Upper lobe of right lung (tissue), 1 donor: Measurements from ENCODE around the gene MEOX2. TPM values are rescaled to one million over a fixed set of nuclear protein-coding genes. Genes with fewer than 3 reads are reported as not detected.
A peak's percentile ranks its signal among the peaks of the same experiment; 100 is the strongest.

Experiments used
- ATAC-seq: fragments of 200-7000 bp; cut with Tn5 transposase; one replicate; pipeline ENCODE4 v1.9.1; 2020; ENCODE audit warnings: mild to moderate bottlenecking, moderate library complexity
- DNase-seq: peaks from one replicate; pipeline ENCODE4 v3.0.0-alpha.2; 2020
- H3K27ac ChIP-seq: fragments of 200-600 bp; one replicate; pipeline ENCODE4 v1.8.0; 2022
- H3K27me3 ChIP-seq: fragments of 200-600 bp; one replicate; pipeline ENCODE4 v1.8.0; 2022; ENCODE audit warnings: mild to moderate bottlenecking
- H3K36me3 ChIP-seq: fragments of 200-600 bp; one replicate; pipeline ENCODE4 v1.8.0; 2022
- H3K4me1 ChIP-seq: fragments of 200-600 bp; one replicate; pipeline ENCODE4 v1.8.0; 2022
- H3K4me3 ChIP-seq: fragments of 200-600 bp; one replicate; pipeline ENCODE4 v1.8.0; 2022; ENCODE audit warnings: mild to moderate bottlenecking
- H3K9me3 ChIP-seq: fragments of 200-600 bp; one replicate; pipeline ENCODE4 v1.8.0; 2022
- CTCF ChIP-seq: fragments of 200-600 bp; IDR thresholded peaks from one replicate; pipeline ENCODE4 v1.8.0; 2022; ENCODE audit warnings: antibody characterized with exemption
- intact Hi-C: fragments of 100-400 bp; cut with DNase I; formaldehyde crosslinking; loops from one replicate; pipeline ENCODE4 v1.11.0; 2022
- total RNA-seq: library from RNA; stranded (reverse); fragmentation: NEBNext Ultra II Directional; extraction: Animal tissue kit (Norgen Biotek cat#: 25700); gene quantifications from one replicate; pipeline ENCODE4 v1.2.1, GENCODE V29; 2021
- donor health status: DM: no; HTN: yes; CAD: no; lungs with severe emphysema.

Gene MEOX2
- total RNA-seq, 1 donor from 2014 or later = 21.9 TPM

GRCh38 chr7:15571301-15571878 lies 115.1 kb downstream of the MEOX2 start:
- DNase-seq = no peak
- Histone ChIP-seq H3K4me3 (no peak overlapping the region), H3K9me3 (no peaks in the 10 kb centered on the region), H3K27me3 (no peaks in the 10 kb centered on the region), H3K36me3 (no peaks in the 10 kb centered on the region), H3K27ac (no peak overlapping the region), H3K4me1 (no peaks in the 10 kb centered on the region)
- no peak for ATAC-seq
- no peak for TF ChIP-seq CTCF
- intact Hi-C loops = no loop called here

- H3K9me3 ChIP-seq = no peaks in the 10 kb centered on the region
- no peak for TF ChIP-seq CTCF
- DNase-seq = no peak
- no peak overlapping the region for H3K4me3 ChIP-seq
- no peak for ATAC-seq
- no peak overlapping the region for H3K27ac ChIP-seq
- intact Hi-C loops = no loop called here
- H3K36me3 ChIP-seq = no peaks in the 10 kb centered on the region
- no peaks in the 10 kb centered on the region for H3K27me3 ChIP-seq
- H3K4me1 ChIP-seq = no peaks in the 10 kb centered on the region
Observed at GRCh38 chr7:15567652-15568051, 118.8 kb downstream of the MEOX2 start.

- H3K9me3 ChIP-seq = no peaks in the 10 kb centered on the region
- DNase-seq = no peak
- H3K4me1 ChIP-seq = no peaks in the 10 kb centered on the region
- no peak for TF ChIP-seq CTCF
- H3K27ac ChIP-seq = no peak overlapping the region
- H3K27me3 ChIP-seq = no peaks in the 10 kb centered on the region
- H3K4me3 ChIP-seq = no peak overlapping the region
- H3K36me3 ChIP-seq = no peaks in the 10 kb centered on the region
- intact Hi-C loops = no loop called here
- no peak for ATAC-seq
Observed at GRCh38 chr7:15567036-15567435, 119.4 kb downstream of the MEOX2 start.

GRCh38 chr7:15566476-15566875 lies 120.0 kb downstream of the MEOX2 start:
- Histone ChIP-seq H3K36me3 (no peaks in the 10 kb centered on the region), H3K27me3 (no peaks in the 10 kb centered on the region), H3K4me1 (no peaks in the 10 kb centered on the region), H3K27ac (no peak overlapping the region), H3K4me3 (no peak overlapping the region), H3K9me3 (no peaks in the 10 kb centered on the region)
- intact Hi-C loops = no loop called here
- no peak for TF ChIP-seq CTCF
- DNase-seq (no peak), ATAC-seq (no peak)

GRCh38 chr7:15561835-15562234 lies 124.6 kb downstream of the MEOX2 start, which contains the start of gene AGMO:
Gene AGMO (minus strand): TSS chr7:15562015.
- DNase-seq = no peak
- Histone ChIP-seq H3K4me1 (no peaks in the 10 kb centered on the region), H3K36me3 (no peaks in the 10 kb centered on the region), H3K4me3 (peak within 1 kb of the TSS; percentile 4), H3K9me3 (no peaks in the 10 kb centered on the region), H3K27me3 (no peaks in the 10 kb centered on the region), H3K27ac (no peak within 1 kb of the TSS)
- no peak for TF ChIP-seq CTCF
- peak; percentile 23 for ATAC-seq
- intact Hi-C loops = no loop called here

Other genes starting within 250 kb of the MEOX2 start
- 0.20 TPM for gene AGMO, start 124.7 kb downstream of the MEOX2 start, total RNA-seq